GM12873 (cell line): ENCODE measurements around the gene ZNF438.

ENCODE experiments used
- TF ChIP-seq, protein P1 (sequence below): IDR thresholded peaks from 2 replicates; pipeline ENCODE4 v1.5.1; 2012; ENCODE audit warnings: low read depth, mild to moderate bottlenecking, moderate library complexity, low read length, control low read depth; ENCODE audit not compliant: insufficient read depth; ENCODE audit errors: missing control alignments

The ZNF438 gene

DNA sequence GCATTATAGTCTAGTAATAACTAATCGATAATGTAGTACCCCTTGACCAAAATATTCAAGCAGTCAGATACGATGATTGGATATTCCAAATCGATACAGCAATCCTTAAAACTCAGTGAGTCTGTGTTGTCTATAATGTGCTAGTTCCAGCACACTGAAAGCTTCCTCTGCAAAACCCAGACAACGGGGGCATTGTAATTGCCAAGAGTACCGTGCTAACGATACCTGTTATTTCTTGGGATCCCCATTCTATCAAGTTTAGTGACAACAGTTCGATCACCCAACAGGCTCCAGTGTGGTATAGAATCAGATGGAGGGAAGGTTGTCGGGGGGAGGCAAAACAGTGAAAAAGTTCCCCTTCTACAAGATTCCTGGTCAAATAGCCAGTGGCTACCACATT, 865 bp downstream of the ZNF438 start:
- TF ChIP-seq, protein P1, sequence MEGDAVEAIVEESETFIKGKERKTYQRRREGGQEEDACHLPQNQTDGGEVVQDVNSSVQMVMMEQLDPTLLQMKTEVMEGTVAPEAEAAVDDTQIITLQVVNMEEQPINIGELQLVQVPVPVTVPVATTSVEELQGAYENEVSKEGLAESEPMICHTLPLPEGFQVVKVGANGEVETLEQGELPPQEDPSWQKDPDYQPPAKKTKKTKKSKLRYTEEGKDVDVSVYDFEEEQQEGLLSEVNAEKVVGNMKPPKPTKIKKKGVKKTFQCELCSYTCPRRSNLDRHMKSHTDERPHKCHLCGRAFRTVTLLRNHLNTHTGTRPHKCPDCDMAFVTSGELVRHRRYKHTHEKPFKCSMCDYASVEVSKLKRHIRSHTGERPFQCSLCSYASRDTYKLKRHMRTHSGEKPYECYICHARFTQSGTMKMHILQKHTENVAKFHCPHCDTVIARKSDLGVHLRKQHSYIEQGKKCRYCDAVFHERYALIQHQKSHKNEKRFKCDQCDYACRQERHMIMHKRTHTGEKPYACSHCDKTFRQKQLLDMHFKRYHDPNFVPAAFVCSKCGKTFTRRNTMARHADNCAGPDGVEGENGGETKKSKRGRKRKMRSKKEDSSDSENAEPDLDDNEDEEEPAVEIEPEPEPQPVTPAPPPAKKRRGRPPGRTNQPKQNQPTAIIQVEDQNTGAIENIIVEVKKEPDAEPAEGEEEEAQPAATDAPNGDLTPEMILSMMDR: no peak

DNA sequence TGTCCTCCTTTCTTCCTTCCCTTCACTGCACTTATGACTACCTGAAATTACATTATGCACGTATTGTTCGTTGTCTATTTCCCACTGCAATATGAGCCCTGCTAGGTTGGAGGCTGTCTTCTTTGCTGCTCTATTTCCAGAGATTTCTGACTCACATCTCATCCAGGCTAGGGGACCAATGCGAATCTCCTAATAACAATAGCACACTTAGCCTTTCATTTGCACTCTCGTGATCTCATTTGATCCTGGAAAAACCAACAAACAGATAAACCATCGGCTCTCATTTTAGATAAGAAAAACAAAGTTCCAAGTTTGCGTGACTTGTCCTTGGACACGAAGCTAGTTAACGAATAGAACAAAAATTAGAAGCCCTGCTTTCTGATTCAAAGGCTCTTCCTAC, 1.4 kb downstream of the ZNF438 start:
- TF ChIP-seq, protein P1: no peak

DNA sequence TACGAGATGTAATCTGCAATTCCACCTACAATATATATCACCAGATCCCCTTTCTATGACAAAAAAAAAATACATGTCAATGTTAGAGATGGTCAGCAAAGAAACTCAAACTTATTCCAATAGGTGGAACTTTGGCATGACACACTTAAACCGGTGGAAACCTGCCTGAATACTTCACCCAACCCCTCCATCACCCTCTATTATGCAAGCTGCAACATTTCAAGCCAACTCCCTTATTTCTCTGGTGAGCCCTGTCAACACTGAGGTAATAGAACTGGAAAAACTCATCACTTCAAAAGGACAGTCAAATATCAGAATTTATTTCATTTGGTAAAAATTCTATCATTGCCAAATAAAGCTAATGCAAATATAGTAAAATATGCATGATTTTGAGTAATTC, 3.6 kb downstream of the ZNF438 start:
- TF ChIP-seq, protein P1: no peak

DNA sequence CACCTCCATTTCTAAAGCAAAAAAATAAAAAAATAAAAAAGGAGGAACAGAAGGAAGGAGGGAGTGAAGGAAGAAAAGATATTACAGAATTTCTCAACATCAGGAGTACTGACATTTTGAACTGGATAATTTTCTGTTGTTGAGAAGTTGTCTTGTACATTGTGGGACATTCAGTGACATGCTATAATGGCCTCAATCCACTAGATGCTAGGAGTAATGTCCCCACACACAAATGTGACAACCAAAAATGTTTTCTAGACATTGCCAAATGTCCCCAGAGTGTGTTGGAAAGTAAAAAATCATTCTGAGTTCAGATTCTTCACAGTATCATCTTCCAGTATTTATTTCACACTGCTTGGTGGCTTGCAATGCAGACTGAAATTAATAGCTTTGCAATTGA, 6.5 kb downstream of the ZNF438 start:
- TF ChIP-seq, protein P1: no peak

DNA sequence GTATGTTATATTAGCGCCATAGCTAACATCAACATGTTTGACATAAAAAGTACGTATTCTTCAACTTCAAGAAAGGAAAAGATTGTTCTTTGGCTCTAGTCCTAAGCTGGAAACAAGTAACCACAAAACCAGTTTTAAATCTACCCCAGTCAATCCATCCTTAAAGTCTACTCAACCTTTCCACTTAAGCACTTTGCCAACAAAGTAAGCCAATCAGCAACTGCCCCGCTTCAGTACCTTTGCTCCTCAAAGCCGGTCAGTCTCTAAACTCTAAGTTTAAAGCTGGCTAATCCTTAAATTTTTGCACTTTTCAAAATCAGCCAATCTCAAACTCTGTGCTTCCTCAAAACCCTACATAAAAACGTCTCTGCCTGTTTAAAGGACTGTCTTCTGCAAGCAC, 8.1 kb downstream of the ZNF438 start:
- TF ChIP-seq, protein P1: no peak

DNA sequence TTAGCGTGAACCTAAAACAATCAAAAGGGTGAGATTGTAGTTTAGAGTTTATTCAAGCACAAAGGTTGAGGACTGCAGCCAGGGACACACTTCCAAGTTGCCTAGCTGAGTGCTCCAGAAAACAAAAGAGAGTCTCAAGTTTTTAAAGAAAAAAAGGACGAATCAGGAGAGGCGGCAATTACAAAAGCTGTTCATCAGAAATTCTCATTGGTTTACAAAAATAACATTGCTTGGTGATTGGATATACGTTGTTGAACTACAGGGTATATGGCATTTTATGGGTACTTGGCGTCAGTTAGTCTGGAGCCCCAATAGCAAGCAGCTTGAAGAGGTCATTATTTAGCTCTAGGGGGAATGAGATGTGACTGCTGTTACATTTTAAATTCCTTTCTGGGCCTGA, 11.5 kb downstream of the ZNF438 start:
- TF ChIP-seq, protein P1: no peak

DNA sequence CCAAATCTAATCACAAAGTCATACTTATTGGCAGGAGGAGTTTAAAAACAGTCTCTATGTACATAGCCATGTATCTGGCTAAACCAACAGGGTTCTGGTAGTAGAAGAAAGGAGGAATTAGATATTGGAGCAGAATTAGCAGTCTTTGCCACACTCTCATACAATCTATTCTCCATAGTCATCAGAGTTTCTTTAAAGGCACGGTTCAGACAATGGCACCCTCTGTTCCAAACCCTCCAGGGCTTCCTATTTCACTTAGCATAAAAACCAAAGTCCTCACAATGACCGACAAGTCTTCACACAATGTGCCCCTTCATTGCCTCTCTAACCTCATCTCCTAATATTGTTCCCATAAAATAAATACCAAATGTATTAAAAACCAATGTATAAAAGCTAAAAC, 12.7 kb downstream of the ZNF438 start:
- TF ChIP-seq, protein P1: no peak

DNA sequence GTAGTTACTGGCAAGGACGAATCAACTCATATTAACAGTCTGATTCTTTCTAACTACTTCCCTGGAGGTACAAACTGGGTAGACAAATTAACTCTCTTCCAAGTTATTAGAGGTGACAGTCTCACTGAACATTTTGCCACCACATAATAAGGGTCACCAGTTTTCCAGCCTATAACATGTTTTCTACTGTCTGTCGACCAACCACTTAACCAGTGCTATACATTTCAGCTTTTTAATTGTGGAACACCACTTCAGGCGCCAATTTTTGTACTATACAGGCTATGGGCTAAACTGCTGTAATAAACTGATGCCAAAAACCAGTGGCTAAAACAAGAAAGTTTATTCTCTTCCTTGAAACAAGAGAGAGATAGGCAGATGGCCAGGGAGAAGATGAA, 13.3 kb downstream of the ZNF438 start:
- TF ChIP-seq, protein P1: no peak
